ENCODE measurements around the gene SEZ6L2.

SEZ6L2 gene

GRCh38 chr16:29844575-29845331 is 54.6 kb downstream of the SEZ6L2 start:
- Histone ChIP-seq H3K27me3 (ENCODE audit: insufficient read depth, low read length) (no peaks in the 10 kb centered on the region), H3K79me2 (ENCODE audit: insufficient read depth, low read length) (no peaks in the 10 kb centered on the region), H4K20me1 (ENCODE audit: insufficient read depth, low read length) (no peaks in the 10 kb centered on the region), H3K9me2 (ENCODE audit: low read depth, low read length) (no peaks in the 10 kb centered on the region), H3K4me2 (ENCODE audit: low read length) (no peak overlapping the region), H3K4me3 (ENCODE audit: low read depth, low read length, poor library complexity, severe bottlenecking) (no peak overlapping the region), H3F3A (ENCODE audit: insufficient read depth, low read length) (no peaks in the 10 kb centered on the region), H2AFZ (ENCODE audit: low read length) (no peak overlapping the region), H3K9ac (ENCODE audit: low read length) (no peak overlapping the region), H3K36me3 (ENCODE audit: insufficient read depth, low read length) (no peaks in the 10 kb centered on the region), H3K9me3 (ENCODE audit: low read length) (no peaks in the 10 kb centered on the region), H3K27ac (ENCODE audit: low read depth, low read length, poor library complexity, severe bottlenecking) (no peak overlapping the region), H3K4me1 (ENCODE audit: insufficient read depth, low read length, severe bottlenecking) (no peaks in the 10 kb centered on the region)
- TF ChIP-seq, protein P1, sequence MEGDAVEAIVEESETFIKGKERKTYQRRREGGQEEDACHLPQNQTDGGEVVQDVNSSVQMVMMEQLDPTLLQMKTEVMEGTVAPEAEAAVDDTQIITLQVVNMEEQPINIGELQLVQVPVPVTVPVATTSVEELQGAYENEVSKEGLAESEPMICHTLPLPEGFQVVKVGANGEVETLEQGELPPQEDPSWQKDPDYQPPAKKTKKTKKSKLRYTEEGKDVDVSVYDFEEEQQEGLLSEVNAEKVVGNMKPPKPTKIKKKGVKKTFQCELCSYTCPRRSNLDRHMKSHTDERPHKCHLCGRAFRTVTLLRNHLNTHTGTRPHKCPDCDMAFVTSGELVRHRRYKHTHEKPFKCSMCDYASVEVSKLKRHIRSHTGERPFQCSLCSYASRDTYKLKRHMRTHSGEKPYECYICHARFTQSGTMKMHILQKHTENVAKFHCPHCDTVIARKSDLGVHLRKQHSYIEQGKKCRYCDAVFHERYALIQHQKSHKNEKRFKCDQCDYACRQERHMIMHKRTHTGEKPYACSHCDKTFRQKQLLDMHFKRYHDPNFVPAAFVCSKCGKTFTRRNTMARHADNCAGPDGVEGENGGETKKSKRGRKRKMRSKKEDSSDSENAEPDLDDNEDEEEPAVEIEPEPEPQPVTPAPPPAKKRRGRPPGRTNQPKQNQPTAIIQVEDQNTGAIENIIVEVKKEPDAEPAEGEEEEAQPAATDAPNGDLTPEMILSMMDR (IDR thresholded peaks at IDR 0.05; ENCODE audit: low read length) = no peak
- TF ChIP-seq EZH2 (IDR thresholded peaks at IDR 0.05; ENCODE audit: borderline replicate concordance, low read length) = no peak

GRCh38 chr16:29843931-29844330 is 55.4 kb downstream of the SEZ6L2 start:
- TF ChIP-seq, protein P1 (IDR thresholded peaks at IDR 0.05; ENCODE audit: low read length) = no peak
- no peak for TF ChIP-seq EZH2 (IDR thresholded peaks at IDR 0.05; ENCODE audit: borderline replicate concordance, low read length)
- H3K79me2 ChIP-seq (ENCODE audit: insufficient read depth, low read length) = no peaks in the 10 kb centered on the region
- H3K4me1 ChIP-seq (ENCODE audit: insufficient read depth, low read length, severe bottlenecking) = no peaks in the 10 kb centered on the region
- H3K9me3 ChIP-seq (ENCODE audit: low read length) = no peaks in the 10 kb centered on the region
- no peaks in the 10 kb centered on the region for H3F3A ChIP-seq (ENCODE audit: insufficient read depth, low read length)
- no peaks in the 10 kb centered on the region for H3K27me3 ChIP-seq (ENCODE audit: insufficient read depth, low read length)
- no peak overlapping the region for H3K27ac ChIP-seq (ENCODE audit: low read depth, low read length, poor library complexity, severe bottlenecking)
- no peaks in the 10 kb centered on the region for H3K9me2 ChIP-seq (ENCODE audit: low read depth, low read length)
- H4K20me1 ChIP-seq (ENCODE audit: insufficient read depth, low read length) = no peaks in the 10 kb centered on the region
- H3K4me3 ChIP-seq (ENCODE audit: low read depth, low read length, poor library complexity, severe bottlenecking) = no peak overlapping the region
- no peak overlapping the region for H3K4me2 ChIP-seq (ENCODE audit: low read length)
- no peak overlapping the region for H2AFZ ChIP-seq (ENCODE audit: low read length)
- H3K9ac ChIP-seq (ENCODE audit: low read length) = no peak overlapping the region
- H3K36me3 ChIP-seq (ENCODE audit: insufficient read depth, low read length) = no peaks in the 10 kb centered on the region

GRCh38 chr16:29842732-29843346 is 56.5 kb downstream of the SEZ6L2 start:
- Histone ChIP-seq H3K36me3 (ENCODE audit: insufficient read depth, low read length) (no peaks in the 10 kb centered on the region), H2AFZ (ENCODE audit: low read length) (no peak overlapping the region), H3K4me1 (ENCODE audit: insufficient read depth, low read length, severe bottlenecking) (no peaks in the 10 kb centered on the region), H3K27me3 (ENCODE audit: insufficient read depth, low read length) (no peaks in the 10 kb centered on the region), H3K9me2 (ENCODE audit: low read depth, low read length) (no peaks in the 10 kb centered on the region), H3K4me3 (ENCODE audit: low read depth, low read length, poor library complexity, severe bottlenecking) (no peak overlapping the region), H3K4me2 (ENCODE audit: low read length) (no peak overlapping the region), H3K9ac (ENCODE audit: low read length) (no peak overlapping the region), H3K27ac (ENCODE audit: low read depth, low read length, poor library complexity, severe bottlenecking) (no peak overlapping the region), H4K20me1 (ENCODE audit: insufficient read depth, low read length) (no peaks in the 10 kb centered on the region), H3K79me2 (ENCODE audit: insufficient read depth, low read length) (no peaks in the 10 kb centered on the region), H3K9me3 (ENCODE audit: low read length) (no peaks in the 10 kb centered on the region), H3F3A (ENCODE audit: insufficient read depth, low read length) (no peaks in the 10 kb centered on the region)
- TF ChIP-seq, protein P1 (IDR thresholded peaks at IDR 0.05; ENCODE audit: low read length) = no peak
